RWPE2 (cell line): Measurements from ENCODE around the gene BBX.

Source experiments
- ATAC-seq: fragments of 200-7000 bp; cut with Tn5 transposase; 3 replicates; pipeline ENCODE4 v1.9.1; 2021; ENCODE audit warnings: low read depth
- DNase-seq: peaks from one replicate; pipeline ENCODE4 v3.0.0-alpha.2; 2020; ENCODE audit warnings: low spot score
- H3K27ac ChIP-seq: fragments of 450-650 bp; 2 replicates; pipeline ENCODE4 v1.5.1; 2017; ENCODE audit warnings: mild to moderate bottlenecking; ENCODE audit not compliant: poor library complexity, severe bottlenecking
- H3K27me3 ChIP-seq: fragments of 250-450 bp; sonication (Bioruptor Pico); 2 replicates; pipeline ENCODE4 v1.5.1; 2021; ENCODE audit warnings: mild to moderate bottlenecking, moderate library complexity; ENCODE audit not compliant: insufficient read depth, poor library complexity, severe bottlenecking
- H3K36me3 ChIP-seq: fragments of 250-450 bp; sonication (Bioruptor Pico); 2 replicates; pipeline ENCODE4 v1.5.1; 2020; ENCODE audit warnings: low read depth, mild to moderate bottlenecking, moderate library complexity
- H3K4me1 ChIP-seq: fragments of 250-450 bp; sonication (Bioruptor Pico); 2 replicates; pipeline ENCODE4 v1.5.1; 2021; ENCODE audit warnings: mild to moderate bottlenecking, moderate library complexity; ENCODE audit not compliant: insufficient read depth, poor library complexity, severe bottlenecking
- H3K4me3 ChIP-seq: fragments of 250-450 bp; sonication (Bioruptor Pico); 2 replicates; pipeline ENCODE4 v1.5.1; 2021; ENCODE audit warnings: mild to moderate bottlenecking, moderate library complexity; ENCODE audit not compliant: severe bottlenecking
- H3K9me3 ChIP-seq: fragments of 250-450 bp; sonication (Bioruptor Pico); 2 replicates; pipeline ENCODE4 v1.5.1; 2021; ENCODE audit warnings: mild to moderate bottlenecking, moderate library complexity; ENCODE audit not compliant: severe bottlenecking
- CTCF ChIP-seq: fragments of 450-650 bp; IDR thresholded peaks from one replicate; pipeline ENCODE4 v1.5.1; 2017; ENCODE audit warnings: mild to moderate bottlenecking, moderate library complexity; ENCODE audit not compliant: poor library complexity, severe bottlenecking

Gene BBX

DNA sequence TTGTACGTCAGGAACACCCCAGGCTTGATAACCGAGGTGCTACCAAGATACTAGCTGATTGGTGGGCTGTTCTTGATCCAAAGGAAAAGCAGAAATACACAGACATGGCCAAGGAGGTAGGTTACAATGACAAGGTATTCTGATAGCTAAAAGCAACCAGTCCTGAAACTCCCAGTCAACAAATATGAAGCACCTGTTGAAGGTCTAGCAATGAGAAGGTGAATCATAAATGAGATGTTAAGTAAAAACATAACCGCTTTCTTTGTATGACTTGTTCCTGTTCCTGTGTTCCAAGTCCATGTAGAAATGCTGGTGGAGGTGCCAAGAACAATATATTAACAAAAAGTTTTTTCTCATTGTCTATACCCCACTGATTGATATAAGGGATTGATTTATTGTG is 194.0 kb downstream of the BBX start:
- peaks cover 26% of the 10 kb centered on the region for H3K36me3 ChIP-seq
- TF ChIP-seq CTCF, result no peak
- no peaks in the 10 kb centered on the region for H3K27me3 ChIP-seq
- DNase-seq (no peak), ATAC-seq (no peak)
- H3K4me3 ChIP-seq, result no peak overlapping the region
- H3K27ac ChIP-seq, result no peak overlapping the region
- H3K4me1 ChIP-seq, result peaks cover 4% of the 10 kb centered on the region
- no peaks in the 10 kb centered on the region for H3K9me3 ChIP-seq

- Histone ChIP-seq H3K27me3 (no peaks in the 10 kb centered on the region), H3K9me3 (no peaks in the 10 kb centered on the region), H3K27ac (no peak overlapping the region), H3K4me3 (no peak overlapping the region), H3K36me3 (peaks cover 35% of the 10 kb centered on the region), H3K4me1 (peaks cover 4% of the 10 kb centered on the region)
- ATAC-seq, result no peak
- TF ChIP-seq CTCF, result no peak
- DNase-seq, result no peak
These were observed 195.8 kb downstream of the BBX start for GRCh38 chr3:107718547-107718946.

- H3K9me3 ChIP-seq, result no peaks in the 10 kb centered on the region
- H3K27me3 ChIP-seq, result no peaks in the 10 kb centered on the region
- ATAC-seq (no peak), DNase-seq (no peak)
- H3K4me3 ChIP-seq, result no peak overlapping the region
- no peaks in the 10 kb centered on the region for H3K4me1 ChIP-seq
- peaks cover 31% of the 10 kb centered on the region for H3K36me3 ChIP-seq
- TF ChIP-seq CTCF, result no peak
- H3K27ac ChIP-seq, result no peak overlapping the region
These were observed 204.3 kb downstream of the BBX start for GRCh38 chr3:107727102-107727501.

GRCh38 chr3:107729686-107730085 is 206.9 kb downstream of the BBX start:
- H3K36me3 ChIP-seq, result peaks cover 22% of the 10 kb centered on the region
- TF ChIP-seq CTCF, result no peak
- DNase-seq (no peak), ATAC-seq (no peak)
- H3K27me3 ChIP-seq, result no peaks in the 10 kb centered on the region
- no peaks in the 10 kb centered on the region for H3K4me1 ChIP-seq
- no peaks in the 10 kb centered on the region for H3K9me3 ChIP-seq
- no peak overlapping the region for H3K27ac ChIP-seq
- H3K4me3 ChIP-seq, result no peak overlapping the region

GRCh38 chr3:107734317-107734716 is 211.6 kb downstream of the BBX start:
- Histone ChIP-seq H3K27ac (no peak overlapping the region), H3K4me3 (no peak overlapping the region), H3K27me3 (no peaks in the 10 kb centered on the region), H3K4me1 (no peaks in the 10 kb centered on the region), H3K9me3 (no peaks in the 10 kb centered on the region), H3K36me3 (peaks cover 15% of the 10 kb centered on the region)
- no peak for DNase-seq
- no peak for TF ChIP-seq CTCF
- ATAC-seq, result no peak
